Metanephros (tissue), 2 donors: ENCODE data around the gene NPC1. TPM values are rescaled to one million over a fixed set of nuclear protein-coding genes. Genes with fewer than 3 reads are reported as not detected.

Experiments
- small RNA-seq: library from RNA; depleted of rRNA; stranded (forward); fragments of <200 nt; gene quantifications from one replicate; pipeline ENCODE3, GENCODE V24; 2014; ENCODE audit warnings: low replicate concordance
- total RNA-seq: library from RNA; depleted of rRNA; stranded (reverse); fragments of >200 nt; gene quantifications from one replicate; pipeline ENCODE4 v1.2.3, GENCODE V29; 2014

NPC1 gene
- 32.1 TPM for total RNA-seq

GRCh38 chr18:23586249-23587196 lies at the start of gene NPC1:
NPC1 (minus strand) TSS chr18:23586506; CDS start chr18:23586343, 163 bp downstream.

GRCh38 chr18:23503038-23503962 lies 83.0 kb downstream of the NPC1 start, which contains the start of gene RMC1:
RMC1 (plus strand) TSS chr18:23503511; CDS start chr18:23503619, 108 bp downstream.

Small RNA genes within 50 kb of the gene (small RNA-seq; reads per million reads assigned to genes)
- not detected for gene AC026634.1
- not detected for gene RF00019

Other genes with a start within 250 kb of the NPC1 start
- gene RIOK3, start 133.2 kb downstream of the NPC1 start, total RNA-seq: 56.3 TPM
- 21.9 TPM for gene RMC1, start 83.0 kb downstream of the NPC1 start, total RNA-seq
- gene ANKRD29, start 76.4 kb upstream of the NPC1 start, total RNA-seq: 2.0 TPM
- 2.3 TPM for gene LAMA3, start 102.9 kb upstream of the NPC1 start, total RNA-seq